Neural progenitor cell (in vitro differentiated cells): ENCODE data around the gene PSAPL1. TPM values are rescaled to one million over a fixed set of nuclear protein-coding genes. Genes with fewer than 3 reads are reported as not detected.

Experiments
- DNase-seq: peaks from one replicate; pipeline ENCODE4 v3.0.0-alpha.2; 2016; ENCODE audit warnings: low spot score
- H2AFZ ChIP-seq: fragments of 200-600 bp; sonication (generic); replicated peaks from 2 replicates; pipeline ENCODE4 v1.6.1; 2016; ENCODE audit warnings: antibody characterized with exemption
- H3F3A ChIP-seq: fragments of 200-600 bp; sonication (generic); 2 replicates; pipeline ENCODE4 v1.6.1; 2016; ENCODE audit warnings: antibody characterized with exemption, low read depth
- H3K27ac ChIP-seq: fragments of 200-600 bp; sonication (generic); 2 replicates; pipeline ENCODE4 v1.5.1; 2016; ENCODE audit warnings: mild to moderate bottlenecking
- H3K27me3 ChIP-seq: fragments of 200-600 bp; sonication (generic); 2 replicates; pipeline ENCODE4 v1.6.1; 2016; ENCODE audit warnings: mild to moderate bottlenecking, moderate library complexity
- H3K36me3 ChIP-seq: fragments of 200-600 bp; sonication (generic); 2 replicates; pipeline ENCODE4 v1.5.1; 2016
- H3K4me1 ChIP-seq: fragments of 200-600 bp; sonication (generic); 2 replicates; pipeline ENCODE4 v1.6.1; 2016; ENCODE audit warnings: mixed run types
- H3K4me2 ChIP-seq: fragments of 200-600 bp; sonication (generic); 2 replicates; pipeline ENCODE4 v1.6.1; 2016
- H3K4me3 ChIP-seq: fragments of 200-600 bp; sonication (generic); 2 replicates; pipeline ENCODE4 v1.5.1; 2016
- H3K79me2 ChIP-seq: fragments of 200-600 bp; sonication (generic); 2 replicates; pipeline ENCODE4 v1.6.1; 2016; ENCODE audit warnings: low read depth
- H3K9ac ChIP-seq: fragments of 200-600 bp; sonication (generic); 2 replicates; pipeline ENCODE4 v1.6.1; 2016
- H3K9me3 ChIP-seq: fragments of 200-600 bp; sonication (generic); 2 replicates; pipeline ENCODE4 v1.5.1; 2016; ENCODE audit warnings: low read depth
- H4K20me1 ChIP-seq: fragments of 200-600 bp; sonication (generic); 2 replicates; pipeline ENCODE4 v1.6.1; 2016; ENCODE audit warnings: low read depth
- H3K27ac Mint-ChIP-seq: 3 replicates; pipeline ENCODE4 v1.8.0; 2021; ENCODE audit warnings: mixed read lengths
- H3K27me3 Mint-ChIP-seq: 2 replicates; pipeline ENCODE4 v1.8.0; 2022; ENCODE audit warnings: low read depth, mild to moderate bottlenecking, inconsistent platforms, moderate library complexity, mixed read lengths; ENCODE audit not compliant: insufficient read depth
- H3K36me3 Mint-ChIP-seq: 3 replicates; pipeline ENCODE4 v1.8.0; 2021; ENCODE audit warnings: mixed read lengths
- H3K4me1 Mint-ChIP-seq: 3 replicates; pipeline ENCODE4 v1.8.0; 2021; ENCODE audit warnings: mixed read lengths
- H3K4me3 Mint-ChIP-seq: 3 replicates; pipeline ENCODE4 v1.8.0; 2021; ENCODE audit warnings: mild to moderate bottlenecking, moderate library complexity, mixed read lengths
- H3K9me3 Mint-ChIP-seq: 3 replicates; pipeline ENCODE4 v1.8.0; 2020; ENCODE audit warnings: mixed read lengths
- EZH2 ChIP-seq: fragments of 200-600 bp; sonication (generic); IDR thresholded peaks from 2 replicates; pipeline ENCODE4 v1.6.1; 2017; ENCODE audit warnings: antibody characterized with exemption, mild to moderate bottlenecking, moderate library complexity
- EZH2phosphoT487 ChIP-seq: fragments of 200-600 bp; sonication (generic); IDR thresholded peaks from 2 replicates; pipeline ENCODE4 v1.6.1; 2017; ENCODE audit warnings: antibody characterized with exemption
- total RNA-seq: library from RNA; depleted of rRNA; stranded (reverse); fragments of >200 nt; gene quantifications from 2 replicates; pipeline ENCODE4 v1.2.3, GENCODE V29; 2015; ENCODE audit warnings: low replicate concordance
- TF ChIP-seq, protein P1 (sequence below): fragments of 200-600 bp; sonication (generic); IDR thresholded peaks from 2 replicates; pipeline ENCODE4 v1.5.1; 2017; ENCODE audit warnings: antibody characterized with exemption, mild to moderate bottlenecking

PSAPL1 gene
- total RNA-seq, 1 donor from 2014 or later = not detected

DNA sequence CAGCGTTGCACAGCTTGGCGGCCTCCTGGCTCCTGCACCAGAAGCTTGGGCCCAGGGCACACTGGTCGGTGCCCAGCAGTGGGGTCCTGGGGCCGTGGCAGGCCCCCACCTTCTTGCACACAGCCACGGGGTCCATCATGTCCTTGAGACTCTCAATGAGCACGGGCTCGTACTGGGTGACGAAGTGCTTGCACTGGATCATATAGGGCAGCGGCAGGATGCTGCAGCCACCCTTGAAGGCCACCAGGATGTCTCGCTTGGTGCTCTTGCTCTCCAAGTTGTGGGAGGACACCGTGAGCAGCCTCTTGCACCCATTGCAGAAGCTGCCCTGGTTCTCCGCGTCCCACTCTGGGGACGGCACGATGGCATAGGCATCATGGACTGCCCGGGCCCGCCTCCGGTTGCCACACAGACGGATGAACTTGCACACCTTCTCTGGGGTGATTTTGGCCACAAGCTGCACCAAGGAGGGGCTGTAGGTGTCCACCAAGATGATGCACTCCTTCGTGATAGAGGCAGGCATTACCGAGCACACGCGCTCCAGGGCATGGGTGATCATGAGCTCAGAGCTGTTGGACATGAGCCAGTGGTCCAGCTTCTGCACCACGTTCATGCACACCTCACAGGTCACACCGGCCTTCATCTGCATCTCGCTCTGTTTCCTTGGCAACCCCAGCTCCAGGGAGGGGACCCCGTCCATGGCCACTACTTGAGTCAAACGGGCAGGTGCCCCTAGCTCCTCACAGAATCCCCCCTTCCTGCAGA is 1.2 kb downstream of the PSAPL1 start:
- no peaks in the 10 kb centered on the region for H3K9me3 ChIP-seq
- TF ChIP-seq EZH2phosphoT487 = no peak
- TF ChIP-seq, protein P1, sequence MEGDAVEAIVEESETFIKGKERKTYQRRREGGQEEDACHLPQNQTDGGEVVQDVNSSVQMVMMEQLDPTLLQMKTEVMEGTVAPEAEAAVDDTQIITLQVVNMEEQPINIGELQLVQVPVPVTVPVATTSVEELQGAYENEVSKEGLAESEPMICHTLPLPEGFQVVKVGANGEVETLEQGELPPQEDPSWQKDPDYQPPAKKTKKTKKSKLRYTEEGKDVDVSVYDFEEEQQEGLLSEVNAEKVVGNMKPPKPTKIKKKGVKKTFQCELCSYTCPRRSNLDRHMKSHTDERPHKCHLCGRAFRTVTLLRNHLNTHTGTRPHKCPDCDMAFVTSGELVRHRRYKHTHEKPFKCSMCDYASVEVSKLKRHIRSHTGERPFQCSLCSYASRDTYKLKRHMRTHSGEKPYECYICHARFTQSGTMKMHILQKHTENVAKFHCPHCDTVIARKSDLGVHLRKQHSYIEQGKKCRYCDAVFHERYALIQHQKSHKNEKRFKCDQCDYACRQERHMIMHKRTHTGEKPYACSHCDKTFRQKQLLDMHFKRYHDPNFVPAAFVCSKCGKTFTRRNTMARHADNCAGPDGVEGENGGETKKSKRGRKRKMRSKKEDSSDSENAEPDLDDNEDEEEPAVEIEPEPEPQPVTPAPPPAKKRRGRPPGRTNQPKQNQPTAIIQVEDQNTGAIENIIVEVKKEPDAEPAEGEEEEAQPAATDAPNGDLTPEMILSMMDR = no peak
- TF ChIP-seq EZH2 = no peak
- H3K36me3 ChIP-seq = no peaks in the 10 kb centered on the region
- no peaks in the 10 kb centered on the region for H3K36me3 Mint-ChIP-seq
- no peak overlapping the region for H3K4me3 Mint-ChIP-seq
- no peak overlapping the region for H3K27ac ChIP-seq
- no peak overlapping the region for H3K9ac ChIP-seq
- peaks cover 30% of the 10 kb centered on the region for H3K4me1 Mint-ChIP-seq
- peaks cover 12% of the 10 kb centered on the region for H4K20me1 ChIP-seq
- H2AFZ ChIP-seq = no peak overlapping the region
- no peaks in the 10 kb centered on the region for H3F3A ChIP-seq
- no peak overlapping the region for H3K27ac Mint-ChIP-seq
- no peaks in the 10 kb centered on the region for H3K27me3 ChIP-seq
- no peaks in the 10 kb centered on the region for H3K79me2 ChIP-seq
- no peak overlapping the region for H3K4me2 ChIP-seq
- H3K27me3 Mint-ChIP-seq = peaks cover 5% of the 10 kb centered on the region
- H3K4me3 ChIP-seq = no peak overlapping the region
- H3K4me1 ChIP-seq = peaks cover 17% of the 10 kb centered on the region
- peaks cover 2% of the 10 kb centered on the region for H3K9me3 Mint-ChIP-seq
- DNase-seq = no peak

DNA sequence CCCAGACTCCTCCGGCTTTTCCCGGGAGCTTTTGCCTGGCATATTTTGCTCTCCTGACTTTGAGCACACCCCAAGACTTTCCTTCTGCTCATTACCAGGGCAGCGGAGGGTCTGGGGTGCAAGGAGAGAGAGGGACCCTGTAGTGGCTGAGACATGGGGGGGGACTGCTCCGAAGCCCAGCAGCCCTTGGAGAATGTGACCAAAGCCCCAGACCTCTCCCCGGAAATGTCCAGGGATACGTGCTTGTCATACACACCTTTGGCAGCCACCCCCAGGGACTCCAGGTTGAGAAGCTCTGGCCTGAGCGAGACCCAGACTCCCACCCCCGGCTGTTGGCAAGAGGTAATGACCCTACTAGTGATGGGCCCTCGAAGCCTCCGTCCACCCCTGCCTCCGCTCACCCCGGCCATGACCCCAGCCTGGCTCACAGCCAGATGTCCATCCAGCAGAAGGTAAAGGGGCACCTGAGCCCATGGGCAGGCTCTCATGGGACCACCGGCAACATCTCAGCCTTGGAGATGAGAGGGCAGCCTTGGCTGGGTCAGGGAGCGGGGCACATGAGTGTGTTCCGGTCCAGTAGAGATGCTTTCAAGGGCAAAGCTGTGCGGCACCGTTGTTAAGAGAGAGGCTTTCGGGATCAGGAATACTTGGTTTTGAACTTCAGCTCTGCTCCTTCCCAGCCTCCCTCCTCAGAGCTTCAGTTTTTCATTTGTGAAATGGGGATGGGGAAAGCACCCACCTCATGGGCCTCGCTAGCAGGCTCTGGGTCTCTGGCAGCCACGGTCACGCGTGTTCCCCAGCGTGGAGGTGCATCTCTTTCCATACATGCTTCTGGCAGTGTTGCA is 2.0 kb downstream of the PSAPL1 start:
- H3K36me3 ChIP-seq = no peaks in the 10 kb centered on the region
- H3K27me3 Mint-ChIP-seq = peaks cover 8% of the 10 kb centered on the region
- no peak overlapping the region for H3K4me3 ChIP-seq
- H3K4me1 ChIP-seq = peaks cover 26% of the 10 kb centered on the region
- TF ChIP-seq EZH2 = no peak
- TF ChIP-seq, protein P1 = no peak
- no peak for TF ChIP-seq EZH2phosphoT487
- H3K9me3 Mint-ChIP-seq = peaks cover 2% of the 10 kb centered on the region
- no peaks in the 10 kb centered on the region for H3F3A ChIP-seq
- no peak overlapping the region for H3K27ac Mint-ChIP-seq
- no peaks in the 10 kb centered on the region for H3K9me3 ChIP-seq
- no peak overlapping the region for H3K4me2 ChIP-seq
- H3K27me3 ChIP-seq = no peaks in the 10 kb centered on the region
- DNase-seq = no peak
- no peak overlapping the region for H2AFZ ChIP-seq
- no peak overlapping the region for H3K27ac ChIP-seq
- no peaks in the 10 kb centered on the region for H3K36me3 Mint-ChIP-seq
- no peak overlapping the region for H3K9ac ChIP-seq
- no peak overlapping the region for H3K4me3 Mint-ChIP-seq
- H4K20me1 ChIP-seq = peaks cover 15% of the 10 kb centered on the region
- no peaks in the 10 kb centered on the region for H3K79me2 ChIP-seq
- H3K4me1 Mint-ChIP-seq = peaks cover 37% of the 10 kb centered on the region

DNA sequence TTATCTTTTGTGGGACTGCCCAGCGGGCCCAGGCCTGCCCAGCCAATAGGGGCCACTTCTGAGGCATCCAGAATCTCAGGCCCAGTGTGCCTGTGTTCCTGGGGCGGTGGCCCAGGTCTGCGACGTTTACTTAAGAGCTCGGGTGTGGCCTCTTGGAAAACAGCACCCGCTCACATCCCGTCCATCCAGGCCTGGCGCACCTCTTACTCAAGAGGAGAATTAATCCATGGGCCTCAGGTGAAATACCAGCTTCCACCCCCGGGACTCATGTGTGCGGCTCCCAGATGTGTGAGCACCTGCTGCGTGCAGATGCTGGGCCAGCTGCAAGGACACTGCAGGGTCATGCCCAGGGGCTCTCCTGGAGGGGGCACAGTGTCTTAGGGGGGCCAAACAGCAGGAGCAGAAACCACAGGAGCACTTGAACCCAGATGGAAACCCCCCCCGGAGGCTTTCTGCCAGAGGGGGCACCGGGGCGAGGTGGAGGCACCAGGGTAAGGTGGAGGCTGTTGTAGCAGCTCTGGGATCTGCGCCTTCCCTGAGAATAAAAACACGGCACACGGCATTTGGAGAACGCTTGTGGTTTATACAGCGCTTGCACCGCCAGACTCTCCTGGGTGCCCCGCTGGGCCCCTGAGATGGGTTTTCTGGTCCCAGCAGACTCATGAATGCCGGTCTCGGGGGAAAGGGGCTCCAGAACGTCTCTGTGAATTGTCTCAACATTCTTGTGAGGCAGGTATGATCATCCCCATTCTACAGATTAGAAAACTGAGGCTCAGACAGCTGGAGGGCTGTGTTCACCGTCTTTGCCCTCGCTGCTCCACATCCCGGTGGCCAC is 2.8 kb downstream of the PSAPL1 start:
- H3K9ac ChIP-seq = no peak overlapping the region
- H3K27ac ChIP-seq = no peak overlapping the region
- H3K36me3 ChIP-seq = no peaks in the 10 kb centered on the region
- Mint-ChIP-seq H3K36me3 (no peaks in the 10 kb centered on the region), H3K27ac (no peak overlapping the region), H3K27me3 (peaks cover 7% of the 10 kb centered on the region), H3K4me1 (peaks cover 44% of the 10 kb centered on the region), H3K9me3 (peaks cover 2% of the 10 kb centered on the region), H3K4me3 (no peak overlapping the region)
- H3K4me2 ChIP-seq = no peak overlapping the region
- TF ChIP-seq, protein P1 = no peak
- TF ChIP-seq EZH2phosphoT487 = no peak
- H4K20me1 ChIP-seq = peaks cover 15% of the 10 kb centered on the region
- peaks cover 34% of the 10 kb centered on the region for H3K4me1 ChIP-seq
- H3K79me2 ChIP-seq = no peaks in the 10 kb centered on the region
- DNase-seq = no peak
- no peaks in the 10 kb centered on the region for H3K9me3 ChIP-seq
- H2AFZ ChIP-seq = no peak overlapping the region
- H3K27me3 ChIP-seq = no peaks in the 10 kb centered on the region
- no peak overlapping the region for H3K4me3 ChIP-seq
- no peaks in the 10 kb centered on the region for H3F3A ChIP-seq
